ENCODE results near the gene SPPL2A.

SPPL2A gene

GRCh38 chr15:50758712-50759205 lies 6.7 kb downstream of the SPPL2A start:
- H3K4me3 ChIP-seq (ENCODE audit: low read length): no peak overlapping the region
- no peaks in the 10 kb centered on the region for H3K9me2 ChIP-seq (replicated peaks; ENCODE audit: insufficient read depth, low read length)
- peaks cover 68% of the 10 kb centered on the region for H3K79me2 ChIP-seq (ENCODE audit: low read length)
- no peak overlapping the region for H3K27ac ChIP-seq (ENCODE audit: low read length)
- H3K36me3 ChIP-seq (replicated peaks; ENCODE audit: insufficient read depth, low read length): no peaks in the 10 kb centered on the region
- TF ChIP-seq EZH2 (optimal IDR thresholded peaks at IDR 0.05; ENCODE audit: low read depth, low read length): no peak
- no peak for TF ChIP-seq CTCF (IDR thresholded peaks at IDR 0.05; ENCODE audit: low read length)
- no peak for TF ChIP-seq EZH2phosphoT487 (IDR thresholded peaks at IDR 0.05; ENCODE audit: low read length)
- 0 out of 2 replicates have a peak, but pooled peaks cover 2% of the 10 kb centered on the region for H4K20me1 ChIP-seq (ENCODE audit: insufficient read depth, low read length)
- no peak overlapping the region for H3K9ac ChIP-seq (ENCODE audit: low read length)
- H3K4me2 ChIP-seq (ENCODE audit: low read depth, low read length): no peak overlapping the region
- no peaks in the 10 kb centered on the region for H3F3A ChIP-seq (ENCODE audit: insufficient read depth, low read length)
- H3K27me3 ChIP-seq (replicated peaks; ENCODE audit: insufficient read depth, low read length): no peaks in the 10 kb centered on the region
- no peaks in the 10 kb centered on the region for H3K9me3 ChIP-seq (replicated peaks; ENCODE audit: insufficient read depth, low read length)
- DNase-seq: no peak
- no peak overlapping the region for H2AFZ ChIP-seq (ENCODE audit: low read length)
- no peaks in the 10 kb centered on the region for H3K4me1 ChIP-seq (ENCODE audit: low read length)

- H3K27ac ChIP-seq (ENCODE audit: low read length): no peak overlapping the region
- no peak overlapping the region for H2AFZ ChIP-seq (ENCODE audit: low read length)
- H3K36me3 ChIP-seq (replicated peaks; ENCODE audit: insufficient read depth, low read length): no peaks in the 10 kb centered on the region
- H3K4me1 ChIP-seq (ENCODE audit: low read length): no peaks in the 10 kb centered on the region
- TF ChIP-seq EZH2phosphoT487 (IDR thresholded peaks at IDR 0.05; ENCODE audit: low read length) (no peak), EZH2 (optimal IDR thresholded peaks at IDR 0.05; ENCODE audit: low read depth, low read length) (no peak), CTCF (IDR thresholded peaks at IDR 0.05; ENCODE audit: low read length) (no peak)
- no peaks in the 10 kb centered on the region for H3K9me3 ChIP-seq (replicated peaks; ENCODE audit: insufficient read depth, low read length)
- no peaks in the 10 kb centered on the region for H3K27me3 ChIP-seq (replicated peaks; ENCODE audit: insufficient read depth, low read length)
- no peak overlapping the region for H3K4me3 ChIP-seq (ENCODE audit: low read length)
- no peak overlapping the region for H3K4me2 ChIP-seq (ENCODE audit: low read depth, low read length)
- DNase-seq: no peak
- H3F3A ChIP-seq (ENCODE audit: insufficient read depth, low read length): no peaks in the 10 kb centered on the region
- no peak overlapping the region for H3K9ac ChIP-seq (ENCODE audit: low read length)
- no peaks in the 10 kb centered on the region for H3K9me2 ChIP-seq (replicated peaks; ENCODE audit: insufficient read depth, low read length)
- peaks cover 53% of the 10 kb centered on the region for H3K79me2 ChIP-seq (ENCODE audit: low read length)
- no peaks in the 10 kb centered on the region for H4K20me1 ChIP-seq (ENCODE audit: insufficient read depth, low read length)
These were observed 12.0 kb downstream of the SPPL2A start for GRCh38 chr15:50753463-50753862.

DNA sequence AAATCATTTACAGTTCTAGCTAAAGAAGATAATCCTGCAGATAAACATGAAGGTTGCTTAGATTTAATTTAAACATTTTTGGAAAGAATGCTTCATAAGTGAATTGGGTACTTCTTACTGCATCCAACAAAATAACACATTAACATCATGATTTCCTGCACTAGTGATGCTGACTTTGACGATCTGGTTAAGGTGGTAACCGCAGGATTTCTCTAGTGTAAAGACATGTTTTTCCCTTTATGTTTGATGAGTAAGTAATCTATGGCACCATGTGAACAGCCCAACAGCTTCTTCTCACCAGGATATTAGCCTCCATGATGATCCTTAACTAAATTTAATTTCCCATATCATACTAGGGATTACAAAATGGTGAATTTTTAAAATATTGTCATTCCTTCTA lies 14.1 kb downstream of the SPPL2A start:
- H3K4me2 ChIP-seq (ENCODE audit: low read depth, low read length): no peak overlapping the region
- H3K9me3 ChIP-seq (replicated peaks; ENCODE audit: insufficient read depth, low read length): no peaks in the 10 kb centered on the region
- no peak overlapping the region for H3K9ac ChIP-seq (ENCODE audit: low read length)
- peaks cover 43% of the 10 kb centered on the region for H3K79me2 ChIP-seq (ENCODE audit: low read length)
- no peak overlapping the region for H2AFZ ChIP-seq (ENCODE audit: low read length)
- no peak for DNase-seq
- no peaks in the 10 kb centered on the region for H3K4me1 ChIP-seq (ENCODE audit: low read length)
- TF ChIP-seq CTCF (IDR thresholded peaks at IDR 0.05; ENCODE audit: low read length): no peak
- H3F3A ChIP-seq (ENCODE audit: insufficient read depth, low read length): no peaks in the 10 kb centered on the region
- no peaks in the 10 kb centered on the region for H3K9me2 ChIP-seq (replicated peaks; ENCODE audit: insufficient read depth, low read length)
- H3K27me3 ChIP-seq (replicated peaks; ENCODE audit: insufficient read depth, low read length): no peaks in the 10 kb centered on the region
- H3K4me3 ChIP-seq (ENCODE audit: low read length): no peak overlapping the region
- H4K20me1 ChIP-seq (ENCODE audit: insufficient read depth, low read length): no peaks in the 10 kb centered on the region
- no peak overlapping the region for H3K27ac ChIP-seq (ENCODE audit: low read length)
- no peaks in the 10 kb centered on the region for H3K36me3 ChIP-seq (replicated peaks; ENCODE audit: insufficient read depth, low read length)

Data from MM.1S (cell line).